ENCODE data around the gene KCNJ11.

Gene KCNJ11

GRCh38 chr11:17378655-17379054 lies 9.8 kb downstream of the KCNJ11 start:
- no peaks in the 10 kb centered on the region for H3K36me3 ChIP-seq (ENCODE audit: insufficient read depth, insufficient read length, low read length)
- H3K4me3 ChIP-seq (ENCODE audit: insufficient read length, low read depth): no peak overlapping the region
- H3K9me3 ChIP-seq (ENCODE audit: insufficient read depth, low read length): peaks cover 47% of the 10 kb centered on the region
- TF ChIP-seq YY1 (IDR thresholded peaks at IDR 0.05; ENCODE audit: insufficient read depth, insufficient read length): no peak
- TF ChIP-seq SUZ12 (IDR thresholded peaks at IDR 0.05; ENCODE audit: extremely low read depth, insufficient read depth, insufficient read length): no peak
- no peak for TF ChIP-seq ZNF274 (IDR thresholded peaks at IDR 0.05; ENCODE audit: low read depth, low read length)
- H3K27me3 ChIP-seq (ENCODE audit: insufficient read depth, insufficient read length): peaks cover 52% of the 10 kb centered on the region
- H3K9ac ChIP-seq (ENCODE audit: insufficient read length, low read depth): no peak overlapping the region
- peaks cover 4% of the 10 kb centered on the region for H3K4me1 ChIP-seq (ENCODE audit: insufficient read depth, insufficient read length)
- DNase-seq (ENCODE audit: low read depth, low spot score): no peak

DNA sequence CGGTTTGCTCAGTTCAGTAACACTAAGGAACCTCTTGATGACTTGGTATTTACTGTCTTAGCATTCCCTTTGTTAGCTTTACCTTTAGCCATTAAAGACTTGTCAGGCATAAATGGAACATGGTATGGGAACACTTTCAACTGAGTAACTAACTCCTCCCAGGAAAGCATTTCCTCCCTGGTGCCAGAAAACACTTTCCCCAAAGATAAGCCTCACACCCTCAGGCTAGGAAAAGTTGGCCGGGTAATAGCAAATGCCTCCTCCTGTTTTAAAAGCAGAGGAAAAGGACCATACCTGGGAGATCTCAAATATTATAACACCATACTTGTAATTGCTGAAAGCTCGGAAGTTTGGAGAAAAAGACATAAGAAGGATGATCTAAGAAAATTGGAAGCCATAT lies 12.0 kb downstream of the KCNJ11 start:
- Histone ChIP-seq H3K36me3 (ENCODE audit: insufficient read depth, insufficient read length, low read length) (no peaks in the 10 kb centered on the region), H3K9ac (ENCODE audit: insufficient read length, low read depth) (no peak overlapping the region), H3K4me3 (ENCODE audit: insufficient read length, low read depth) (no peak overlapping the region), H3K27me3 (ENCODE audit: insufficient read depth, insufficient read length) (peaks cover 52% of the 10 kb centered on the region), H3K4me1 (ENCODE audit: insufficient read depth, insufficient read length) (peaks cover 4% of the 10 kb centered on the region), H3K9me3 (ENCODE audit: insufficient read depth, low read length) (peaks cover 68% of the 10 kb centered on the region)
- TF ChIP-seq YY1 (IDR thresholded peaks at IDR 0.05; ENCODE audit: insufficient read depth, insufficient read length) (no peak), ZNF274 (IDR thresholded peaks at IDR 0.05; ENCODE audit: low read depth, low read length) (no peak), SUZ12 (IDR thresholded peaks at IDR 0.05; ENCODE audit: extremely low read depth, insufficient read depth, insufficient read length) (no peak)
- DNase-seq (ENCODE audit: low read depth, low spot score): no peak

- H3K36me3 ChIP-seq (ENCODE audit: insufficient read depth, insufficient read length, low read length): no peaks in the 10 kb centered on the region
- no peak for DNase-seq (ENCODE audit: low read depth, low spot score)
- no peak overlapping the region for H3K9ac ChIP-seq (ENCODE audit: insufficient read length, low read depth)
- H3K27me3 ChIP-seq (ENCODE audit: insufficient read depth, insufficient read length): peaks cover 52% of the 10 kb centered on the region
- TF ChIP-seq YY1 (IDR thresholded peaks at IDR 0.05; ENCODE audit: insufficient read depth, insufficient read length): no peak
- no peak for TF ChIP-seq ZNF274 (IDR thresholded peaks at IDR 0.05; ENCODE audit: low read depth, low read length)
- TF ChIP-seq SUZ12 (IDR thresholded peaks at IDR 0.05; ENCODE audit: extremely low read depth, insufficient read depth, insufficient read length): no peak
- H3K9me3 ChIP-seq (ENCODE audit: insufficient read depth, low read length): peaks cover 78% of the 10 kb centered on the region
- no peak overlapping the region for H3K4me3 ChIP-seq (ENCODE audit: insufficient read length, low read depth)
- peaks cover 4% of the 10 kb centered on the region for H3K4me1 ChIP-seq (ENCODE audit: insufficient read depth, insufficient read length)
Measured at GRCh38 chr11:17375547-17375946, 12.9 kb downstream of the KCNJ11 start.

DNA sequence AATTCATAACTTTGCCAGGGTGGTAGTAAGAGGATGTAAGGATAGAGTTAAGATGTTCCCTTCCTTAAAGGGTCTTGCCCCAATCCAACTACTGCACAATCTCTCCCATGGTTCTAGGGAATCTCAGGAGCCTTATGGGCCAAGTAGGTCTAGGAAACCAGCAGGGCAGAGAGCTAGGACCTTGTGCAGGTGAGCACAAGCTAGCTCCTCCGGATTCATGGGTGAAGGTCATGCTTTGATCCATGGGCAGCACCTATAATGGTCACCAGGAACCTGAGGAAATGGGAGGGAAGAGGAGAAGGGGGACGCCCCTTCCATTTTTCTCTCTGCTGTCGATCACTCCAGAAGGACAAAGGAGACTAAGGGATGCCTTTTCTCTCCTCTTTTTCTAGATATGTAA lies 16.8 kb downstream of the KCNJ11 start:
- Histone ChIP-seq H3K9me3 (ENCODE audit: insufficient read depth, low read length) (peaks cover 77% of the 10 kb centered on the region), H3K36me3 (ENCODE audit: insufficient read depth, insufficient read length, low read length) (no peaks in the 10 kb centered on the region)
- no peak for DNase-seq (ENCODE audit: low read depth, low spot score)

GRCh38 chr11:17369684-17370243 lies 18.7 kb downstream of the KCNJ11 start:
- H3K9ac ChIP-seq (ENCODE audit: insufficient read length, low read depth): no peak overlapping the region
- no peak overlapping the region for H3K4me3 ChIP-seq (ENCODE audit: insufficient read length, low read depth)
- no peaks in the 10 kb centered on the region for H3K4me1 ChIP-seq (ENCODE audit: insufficient read depth, insufficient read length)
- TF ChIP-seq SUZ12 (IDR thresholded peaks at IDR 0.05; ENCODE audit: extremely low read depth, insufficient read depth, insufficient read length): no peak
- no peak for TF ChIP-seq YY1 (IDR thresholded peaks at IDR 0.05; ENCODE audit: insufficient read depth, insufficient read length)
- no peak for TF ChIP-seq ZNF274 (IDR thresholded peaks at IDR 0.05; ENCODE audit: low read depth, low read length)
- no peaks in the 10 kb centered on the region for H3K36me3 ChIP-seq (ENCODE audit: insufficient read depth, insufficient read length, low read length)
- peaks cover 22% of the 10 kb centered on the region for H3K27me3 ChIP-seq (ENCODE audit: insufficient read depth, insufficient read length)
- DNase-seq (ENCODE audit: low read depth, low spot score): no peak
- H3K9me3 ChIP-seq (ENCODE audit: insufficient read depth, low read length): peaks cover 67% of the 10 kb centered on the region

More for the DNA sequence above, 16.8 kb downstream of the KCNJ11 start:
- H3K27me3 ChIP-seq (ENCODE audit: insufficient read depth, insufficient read length): peaks cover 28% of the 10 kb centered on the region
- H3K4me1 ChIP-seq (ENCODE audit: insufficient read depth, insufficient read length): no peaks in the 10 kb centered on the region
- H3K4me3 ChIP-seq (ENCODE audit: insufficient read length, low read depth): no peak overlapping the region
- H3K9ac ChIP-seq (ENCODE audit: insufficient read length, low read depth): no peak overlapping the region
- TF ChIP-seq YY1 (IDR thresholded peaks at IDR 0.05; ENCODE audit: insufficient read depth, insufficient read length) (no peak), ZNF274 (IDR thresholded peaks at IDR 0.05; ENCODE audit: low read depth, low read length) (no peak), SUZ12 (IDR thresholded peaks at IDR 0.05; ENCODE audit: extremely low read depth, insufficient read depth, insufficient read length) (no peak)

DNA sequence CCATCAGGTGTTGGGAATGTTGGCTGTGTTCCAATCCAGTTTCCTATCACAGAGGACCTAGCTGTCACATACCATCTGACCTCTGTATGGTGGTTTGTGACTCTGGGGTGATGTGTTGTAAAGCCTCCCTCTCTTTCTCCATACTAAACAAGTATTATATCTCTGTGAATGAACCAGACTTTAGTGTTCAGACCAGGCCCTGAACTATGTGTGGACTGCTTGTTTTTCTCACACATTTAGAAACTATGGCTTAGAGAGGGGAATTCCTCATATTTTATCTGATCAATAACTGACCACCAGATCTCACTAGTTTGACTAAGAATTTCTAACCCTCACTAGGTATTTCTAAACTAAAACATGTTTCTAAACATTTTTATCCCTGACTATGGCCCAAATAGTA lies 19.4 kb downstream of the KCNJ11 start:
- Histone ChIP-seq H3K9me3 (ENCODE audit: insufficient read depth, low read length) (peaks cover 60% of the 10 kb centered on the region), H3K27me3 (ENCODE audit: insufficient read depth, insufficient read length) (peaks cover 16% of the 10 kb centered on the region), H3K4me3 (ENCODE audit: insufficient read length, low read depth) (no peak overlapping the region), H3K36me3 (ENCODE audit: insufficient read depth, insufficient read length, low read length) (no peaks in the 10 kb centered on the region), H3K9ac (ENCODE audit: insufficient read length, low read depth) (no peak overlapping the region), H3K4me1 (ENCODE audit: insufficient read depth, insufficient read length) (no peaks in the 10 kb centered on the region)
- TF ChIP-seq SUZ12 (IDR thresholded peaks at IDR 0.05; ENCODE audit: extremely low read depth, insufficient read depth, insufficient read length) (no peak), YY1 (IDR thresholded peaks at IDR 0.05; ENCODE audit: insufficient read depth, insufficient read length) (no peak), ZNF274 (IDR thresholded peaks at IDR 0.05; ENCODE audit: low read depth, low read length) (no peak)
- no peak for DNase-seq (ENCODE audit: low read depth, low spot score)

- no peak for DNase-seq (ENCODE audit: low read depth, low spot score)
- TF ChIP-seq YY1 (IDR thresholded peaks at IDR 0.05; ENCODE audit: insufficient read depth, insufficient read length) (no peak), ZNF274 (IDR thresholded peaks at IDR 0.05; ENCODE audit: low read depth, low read length) (no peak), SUZ12 (IDR thresholded peaks at IDR 0.05; ENCODE audit: extremely low read depth, insufficient read depth, insufficient read length) (no peak)
- Histone ChIP-seq H3K27me3 (ENCODE audit: insufficient read depth, insufficient read length) (peaks cover 12% of the 10 kb centered on the region), H3K36me3 (ENCODE audit: insufficient read depth, insufficient read length, low read length) (no peaks in the 10 kb centered on the region), H3K4me3 (ENCODE audit: insufficient read length, low read depth) (no peak overlapping the region), H3K9ac (ENCODE audit: insufficient read length, low read depth) (no peak overlapping the region), H3K4me1 (ENCODE audit: insufficient read depth, insufficient read length) (no peaks in the 10 kb centered on the region), H3K9me3 (ENCODE audit: insufficient read depth, low read length) (peaks cover 55% of the 10 kb centered on the region)
Measured at GRCh38 chr11:17368551-17368950, 19.9 kb downstream of the KCNJ11 start.
